GM12872 (cell line): ENCODE measurements around the gene ACBD3.

Source experiments
- TF ChIP-seq, protein P1 (sequence below): IDR thresholded peaks from 3 replicates; pipeline ENCODE4 v1.5.1; 2011; ENCODE audit warnings: low read depth, mild to moderate bottlenecking, low read length, moderate library complexity; ENCODE audit not compliant: insufficient read depth

The ACBD3 gene

DNA sequence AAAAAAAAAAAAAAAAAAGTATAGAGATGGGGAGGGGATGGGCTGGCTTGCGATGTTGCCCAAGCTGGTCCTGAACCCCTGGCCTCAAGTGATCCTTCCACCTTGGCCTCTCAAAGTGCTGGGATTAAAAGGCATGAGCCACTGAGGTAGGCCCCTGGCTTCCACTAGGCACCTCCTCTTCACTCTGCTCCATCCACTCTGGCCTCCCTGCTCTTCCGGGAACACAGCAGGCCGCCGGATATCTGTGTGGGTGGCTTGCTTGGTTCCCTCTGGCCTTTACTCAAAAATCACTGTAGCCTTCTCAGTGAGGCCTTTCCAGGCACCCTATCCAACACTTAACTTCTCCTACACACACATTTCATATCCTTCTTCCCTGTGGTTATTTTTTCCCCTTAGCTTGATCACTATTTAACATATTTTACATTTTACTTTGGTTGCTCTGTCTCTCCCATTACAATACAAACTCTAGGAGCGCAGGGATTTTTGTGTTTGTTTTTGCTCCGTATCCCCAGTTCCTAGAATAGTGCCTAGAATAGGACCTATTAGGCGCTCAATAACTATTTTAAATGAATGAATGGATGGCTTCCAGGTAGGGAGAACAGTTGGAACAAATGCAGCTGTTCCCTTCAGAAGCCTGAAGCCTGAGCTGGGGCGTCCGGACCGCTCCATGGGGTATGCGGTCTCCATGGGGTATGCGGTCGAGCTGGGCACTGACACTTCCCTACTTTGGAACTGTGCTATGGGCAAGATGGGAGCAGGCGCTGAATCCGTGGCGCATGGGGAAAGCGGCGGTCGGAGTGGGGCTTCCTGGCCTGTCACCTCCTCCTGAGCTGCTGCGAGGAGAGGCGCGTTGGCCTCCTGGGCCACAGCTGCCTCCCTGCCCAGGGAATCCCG is 77.4 kb downstream of the ACBD3 start:
- TF ChIP-seq, protein P1, sequence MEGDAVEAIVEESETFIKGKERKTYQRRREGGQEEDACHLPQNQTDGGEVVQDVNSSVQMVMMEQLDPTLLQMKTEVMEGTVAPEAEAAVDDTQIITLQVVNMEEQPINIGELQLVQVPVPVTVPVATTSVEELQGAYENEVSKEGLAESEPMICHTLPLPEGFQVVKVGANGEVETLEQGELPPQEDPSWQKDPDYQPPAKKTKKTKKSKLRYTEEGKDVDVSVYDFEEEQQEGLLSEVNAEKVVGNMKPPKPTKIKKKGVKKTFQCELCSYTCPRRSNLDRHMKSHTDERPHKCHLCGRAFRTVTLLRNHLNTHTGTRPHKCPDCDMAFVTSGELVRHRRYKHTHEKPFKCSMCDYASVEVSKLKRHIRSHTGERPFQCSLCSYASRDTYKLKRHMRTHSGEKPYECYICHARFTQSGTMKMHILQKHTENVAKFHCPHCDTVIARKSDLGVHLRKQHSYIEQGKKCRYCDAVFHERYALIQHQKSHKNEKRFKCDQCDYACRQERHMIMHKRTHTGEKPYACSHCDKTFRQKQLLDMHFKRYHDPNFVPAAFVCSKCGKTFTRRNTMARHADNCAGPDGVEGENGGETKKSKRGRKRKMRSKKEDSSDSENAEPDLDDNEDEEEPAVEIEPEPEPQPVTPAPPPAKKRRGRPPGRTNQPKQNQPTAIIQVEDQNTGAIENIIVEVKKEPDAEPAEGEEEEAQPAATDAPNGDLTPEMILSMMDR = no peak

DNA sequence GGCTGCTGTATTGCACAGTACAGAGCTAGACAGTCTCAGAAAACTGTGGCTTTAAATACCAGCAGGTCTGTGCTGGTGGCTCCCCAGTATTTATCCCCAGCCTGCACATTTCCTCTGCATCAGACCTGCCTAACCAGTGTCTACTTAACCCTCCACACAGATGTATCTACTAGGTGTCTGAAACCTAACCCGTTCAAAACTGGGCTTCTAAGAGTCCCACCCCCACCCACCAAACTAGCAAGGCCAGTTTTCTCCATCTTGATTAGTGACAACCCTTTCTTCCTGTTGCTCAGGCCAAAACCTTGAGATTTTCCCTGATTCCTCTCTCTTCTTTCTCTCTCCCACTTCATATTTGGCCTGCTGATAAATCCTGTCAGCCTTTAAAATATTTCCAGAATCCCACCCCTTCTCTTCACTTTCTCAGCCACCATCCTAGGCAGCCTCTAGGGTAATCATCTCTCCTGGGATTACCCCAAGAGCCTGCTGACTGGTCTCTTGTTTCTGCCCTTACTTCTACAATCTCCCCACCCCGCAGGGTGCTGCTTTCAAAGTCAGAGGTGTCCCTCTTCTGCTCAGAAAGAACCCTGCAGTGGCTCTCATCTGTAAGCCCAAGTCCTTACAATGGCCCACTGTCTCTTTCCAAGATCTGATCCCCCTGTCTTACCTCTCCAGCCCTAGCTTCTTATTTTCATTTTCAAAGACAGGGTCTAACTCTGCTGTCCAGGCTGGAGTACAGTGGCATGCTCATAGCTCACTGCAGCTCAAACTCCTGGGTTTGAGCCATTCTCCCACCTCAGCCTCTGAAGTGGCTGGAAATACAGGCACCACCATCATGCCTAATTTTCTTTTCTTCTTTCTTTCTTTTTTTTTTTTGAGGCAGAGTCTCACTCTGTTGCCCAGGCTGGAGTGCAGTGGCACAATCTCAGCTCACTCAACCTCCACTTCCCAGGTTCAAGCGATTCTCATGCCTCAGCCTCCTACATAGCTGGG is 78.8 kb downstream of the ACBD3 start:
- TF ChIP-seq, protein P1 = 0 out of 3 replicates have a peak, but pooled peaks have one; percentile 6

DNA sequence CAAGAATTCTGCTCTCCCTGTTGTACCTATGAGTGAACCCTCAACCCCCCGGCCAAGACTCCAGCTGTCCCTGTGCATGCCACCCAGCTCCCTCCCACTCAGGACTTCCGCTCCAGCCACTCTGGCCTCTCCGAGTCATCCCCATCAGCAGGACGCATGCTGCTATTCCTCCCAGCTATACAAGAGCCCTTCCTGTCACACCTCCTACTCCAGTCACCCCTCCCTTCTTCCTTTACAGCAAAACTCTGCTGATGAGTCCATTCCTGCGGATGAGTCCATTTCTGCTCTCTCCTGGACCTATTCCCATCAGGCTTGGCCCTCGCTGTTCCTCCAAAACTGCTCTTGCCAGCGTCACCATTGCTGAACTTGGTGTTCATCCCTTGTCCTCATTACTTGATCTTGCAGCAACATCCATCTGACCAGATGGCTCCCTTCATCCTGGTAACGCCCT is 81.8 kb downstream of the ACBD3 start:
- TF ChIP-seq, protein P1 = no peak

- TF ChIP-seq, protein P1 = no peak
Measured at GRCh38 chr1:226100436-226101391, 85.8 kb downstream of the ACBD3 start.

- TF ChIP-seq, protein P1 = no peak
Measured at GRCh38 chr1:226098870-226099835, 87.4 kb downstream of the ACBD3 start.
